ENCODE data around the gene TMEM91. TPM values are rescaled to one million over a fixed set of nuclear protein-coding genes. Genes with fewer than 3 reads are reported as not detected.
"Not testable (repeated sequence)": the region's sequence is repeated elsewhere in the genome, so short reads cannot be mapped to it uniquely, and the experiment has no call there.

TMEM91 gene
- total RNA-seq, 2 experiments from 2014 or later = 5.6 to 5.7 TPM

- CTCF ChIA-PET = interaction anchor here (0.7 to 3.9 kb wide), 4 partner anchors 10 to 87 kb away, joined by 3 to 19 read pairs (median 4); no protein-coding TSS in a partner anchor
- Mint-ChIP-seq H3K9me3 (no peaks in the 10 kb centered on the region), H3K27me3 (ENCODE audit: low read depth) (no peaks in the 10 kb centered on the region), H3K36me3 (ENCODE audit: low read depth) (peaks cover 2% of the 10 kb centered on the region), H3K4me3 (no peak overlapping the region), H3K4me1 (ENCODE audit: low read depth) (peaks cover 23% of the 10 kb centered on the region), H3K27ac (no peak overlapping the region)
- intact Hi-C loops (cut with micrococcal nuclease) = no loop called here
- DNase-seq = peak; percentile 33
Measured at GRCh38 chr19:41366089-41366488, 10.2 kb upstream of the TMEM91 start.

- H3K27me3 Mint-ChIP-seq (ENCODE audit: low read depth) = no peaks in the 10 kb centered on the region
- CTCF ChIA-PET = interaction anchor here (0.6 kb wide), 2 partner anchors 58 to 80 kb away, joined by 3 read pairs; partner anchors contain the start of gene CCDC97
- DNase-seq = no peak
- intact Hi-C loops (cut with micrococcal nuclease) = no loop called here
- H3K4me1 Mint-ChIP-seq (ENCODE audit: low read depth) = peaks cover 17% of the 10 kb centered on the region
- H3K4me3 Mint-ChIP-seq = no peak overlapping the region
- peaks cover 3% of the 10 kb centered on the region for H3K36me3 Mint-ChIP-seq (ENCODE audit: low read depth)
- no peak overlapping the region for H3K27ac Mint-ChIP-seq
- H3K9me3 Mint-ChIP-seq = no peaks in the 10 kb centered on the region
Measured at GRCh38 chr19:41367848-41368301, 8.5 kb upstream of the TMEM91 start.

GRCh38 chr19:41369769-41370168 is 6.6 kb upstream of the TMEM91 start:
- intact Hi-C loops (cut with micrococcal nuclease) = no loop called here
- Mint-ChIP-seq H3K27ac (no peak overlapping the region), H3K36me3 (ENCODE audit: low read depth) (peaks cover 1% of the 10 kb centered on the region), H3K9me3 (no peaks in the 10 kb centered on the region), H3K4me1 (ENCODE audit: low read depth) (peaks cover 7% of the 10 kb centered on the region), H3K27me3 (ENCODE audit: low read depth) (no peaks in the 10 kb centered on the region), H3K4me3 (no peak overlapping the region)
- CTCF ChIA-PET = interaction anchor here (0.6 to 1.2 kb wide), 2 partner anchors 13 to 14 kb away, joined by 3 read pairs; no protein-coding TSS in a partner anchor
- no peak for DNase-seq

- H3K27me3 Mint-ChIP-seq (ENCODE audit: low read depth); H3K4me3 Mint-ChIP-seq; H3K36me3 Mint-ChIP-seq (ENCODE audit: low read depth); DNase-seq; intact Hi-C loops (cut with micrococcal nuclease); H3K9me3 Mint-ChIP-seq; H3K27ac Mint-ChIP-seq: not testable (repeated sequence)
- CTCF ChIA-PET = interaction anchor here (0.8 to 1.1 kb wide), 2 partner anchors 10 to 615 kb away, joined by 3 read pairs; no protein-coding TSS in a partner anchor
- peaks cover 11% of the 10 kb centered on the region for H3K4me1 Mint-ChIP-seq (ENCODE audit: low read depth)
Measured at GRCh38 chr19:41371119-41371518, 5.2 kb upstream of the TMEM91 start.

- Mint-ChIP-seq H3K27ac (no peak overlapping the region), H3K9me3 (no peaks in the 10 kb centered on the region), H3K4me1 (ENCODE audit: low read depth) (peaks cover 9% of the 10 kb centered on the region), H3K27me3 (ENCODE audit: low read depth) (no peaks in the 10 kb centered on the region), H3K36me3 (ENCODE audit: low read depth) (peaks cover 1% of the 10 kb centered on the region), H3K4me3 (no peak overlapping the region)
- CTCF ChIA-PET = interaction anchor here (1.1 kb wide), 1 partner anchor 10 kb away, joined by 3 read pairs; no protein-coding TSS in a partner anchor
- intact Hi-C loops (cut with micrococcal nuclease) = no loop called here
- DNase-seq = no peak
Measured at GRCh38 chr19:41371541-41371940, 4.8 kb upstream of the TMEM91 start.

GRCh38 chr19:41372501-41372900 is 3.8 kb upstream of the TMEM91 start:
- DNase-seq = no peak
- Mint-ChIP-seq H3K36me3 (ENCODE audit: low read depth) (peaks cover 1% of the 10 kb centered on the region), H3K4me3 (no peak overlapping the region), H3K9me3 (no peaks in the 10 kb centered on the region), H3K4me1 (ENCODE audit: low read depth) (peaks cover 16% of the 10 kb centered on the region), H3K27ac (no peak overlapping the region), H3K27me3 (ENCODE audit: low read depth) (no peaks in the 10 kb centered on the region)
- intact Hi-C loops (cut with micrococcal nuclease) = no loop called here
- CTCF ChIA-PET = no interaction called here

GRCh38 chr19:41373993-41374392 is 2.3 kb upstream of the TMEM91 start:
- Mint-ChIP-seq H3K4me3 (no peak overlapping the region), H3K27me3 (ENCODE audit: low read depth) (no peaks in the 10 kb centered on the region), H3K27ac (no peak overlapping the region), H3K36me3 (ENCODE audit: low read depth) (peaks cover 1% of the 10 kb centered on the region), H3K4me1 (ENCODE audit: low read depth) (peaks cover 16% of the 10 kb centered on the region), H3K9me3 (no peaks in the 10 kb centered on the region)
- CTCF ChIA-PET = no interaction called here
- no peak for DNase-seq
- intact Hi-C loops (cut with micrococcal nuclease) = no loop called here

- Mint-ChIP-seq H3K9me3 (no peaks in the 10 kb centered on the region), H3K27ac (no peak overlapping the region), H3K36me3 (ENCODE audit: low read depth) (peaks cover 1% of the 10 kb centered on the region), H3K4me3 (peak overlapping the region; percentile 64), H3K4me1 (ENCODE audit: low read depth) (peaks cover 13% of the 10 kb centered on the region), H3K27me3 (ENCODE audit: low read depth) (no peaks in the 10 kb centered on the region)
- CTCF ChIA-PET = interaction anchor here (1.0 kb wide), 2 partner anchors 10 to 12 kb away, joined by 3 to 4 read pairs; no protein-coding TSS in a partner anchor
- intact Hi-C loops (cut with micrococcal nuclease) = no loop called here
- DNase-seq = peak; percentile 29
Measured at GRCh38 chr19:41376998-41377365, 649 bp downstream of the TMEM91 start.

- H3K4me1 Mint-ChIP-seq (ENCODE audit: low read depth) = peaks cover 13% of the 10 kb centered on the region
- DNase-seq = no peak
- CTCF ChIA-PET = interaction anchor here (0.6 to 0.8 kb wide), 2 partner anchors 77 to 471 kb away, joined by 3 to 6 read pairs; no protein-coding TSS in a partner anchor
- intact Hi-C loops (cut with micrococcal nuclease) = no loop called here
- no peaks in the 10 kb centered on the region for H3K36me3 Mint-ChIP-seq (ENCODE audit: low read depth)
- H3K27me3 Mint-ChIP-seq (ENCODE audit: low read depth) = no peaks in the 10 kb centered on the region
- no peak overlapping the region for H3K27ac Mint-ChIP-seq
- H3K9me3 Mint-ChIP-seq = no peaks in the 10 kb centered on the region
- H3K4me3 Mint-ChIP-seq = no peak overlapping the region
Measured at GRCh38 chr19:41377977-41378709, 1.8 kb downstream of the TMEM91 start.

GRCh38 chr19:41381536-41381935 is 5.2 kb downstream of the TMEM91 start:
- H3K36me3 Mint-ChIP-seq (ENCODE audit: low read depth); H3K27me3 Mint-ChIP-seq (ENCODE audit: low read depth); H3K27ac Mint-ChIP-seq; DNase-seq; intact Hi-C loops (cut with micrococcal nuclease); H3K9me3 Mint-ChIP-seq; H3K4me3 Mint-ChIP-seq; H3K4me1 Mint-ChIP-seq (ENCODE audit: low read depth): not testable (repeated sequence)
- CTCF ChIA-PET = interaction anchor here (0.6 to 1.0 kb wide), 3 partner anchors 11 to 494 kb away, joined by 3 to 5 read pairs (median 3); no protein-coding TSS in a partner anchor

- Mint-ChIP-seq H3K9me3 (no peaks in the 10 kb centered on the region), H3K36me3 (ENCODE audit: low read depth) (peaks cover 1% of the 10 kb centered on the region), H3K4me3 (no peak overlapping the region), H3K4me1 (ENCODE audit: low read depth) (no peaks in the 10 kb centered on the region), H3K27ac (no peak overlapping the region), H3K27me3 (ENCODE audit: low read depth) (no peaks in the 10 kb centered on the region)
- CTCF ChIA-PET = no interaction called here
- no peak for DNase-seq
- intact Hi-C loops (cut with micrococcal nuclease) = no loop called here
Measured at GRCh38 chr19:41384351-41384750, 8.0 kb downstream of the TMEM91 start.

GRCh38 chr19:41386442-41386841 is 10.1 kb downstream of the TMEM91 start:
- Mint-ChIP-seq H3K4me1 (ENCODE audit: low read depth) (no peaks in the 10 kb centered on the region), H3K9me3 (no peaks in the 10 kb centered on the region), H3K4me3 (no peak overlapping the region), H3K36me3 (ENCODE audit: low read depth) (peaks cover 5% of the 10 kb centered on the region), H3K27ac (no peak overlapping the region), H3K27me3 (ENCODE audit: low read depth) (no peaks in the 10 kb centered on the region)
- no peak for DNase-seq
- intact Hi-C loops (cut with micrococcal nuclease) = no loop called here
- CTCF ChIA-PET = no interaction called here

GRCh38 chr19:41391618-41392017 is 15.3 kb downstream of the TMEM91 start:
- DNase-seq = no peak
- no peaks in the 10 kb centered on the region for H3K9me3 Mint-ChIP-seq
- H3K4me1 Mint-ChIP-seq (ENCODE audit: low read depth) = peaks cover 15% of the 10 kb centered on the region
- intact Hi-C loops (cut with micrococcal nuclease) = no loop called here
- peaks cover 5% of the 10 kb centered on the region for H3K36me3 Mint-ChIP-seq (ENCODE audit: low read depth)
- H3K4me3 Mint-ChIP-seq = no peak overlapping the region
- H3K27me3 Mint-ChIP-seq (ENCODE audit: low read depth) = no peaks in the 10 kb centered on the region
- CTCF ChIA-PET = no interaction called here
- H3K27ac Mint-ChIP-seq = no peak overlapping the region
